K562 (cell line): ENCODE data around the gene RIOX2. TPM values are rescaled to one million over a fixed set of nuclear protein-coding genes. Genes with fewer than 3 reads are reported as not detected.

Source experiments
- ATAC-seq: fragments of 200-7000 bp; cut with Tn5 transposase; 3 replicates; pipeline ENCODE4 v1.9.1; 2020; ENCODE audit warnings: moderate library complexity
- BruUV-seq: library from RNA; stranded (reverse); fragments of 400-500 nt; replicated peaks from 2 replicates; lab custom pipeline; 2021; lab: Mats Ljungman, UMichigan
- CTCF ChIA-PET: fragments of 300-600 bp; formaldehyde crosslinking; extraction: SDS; loops from one replicate; lab custom pipeline; 2021; ENCODE audit warnings: low intra/inter-chr PET ratio; lab: Yijun Ruan, JAX
- POLR2A ChIA-PET: fragments of 300-600, 350-650 bp; sonication (Branson Sonifier 250); formaldehyde crosslinking; extraction: SDS; loops from one replicate; lab custom pipeline; 2021; ENCODE audit warnings: antibody characterized with exemption, inconsistent platforms; lab: Yijun Ruan, JAX
- DNase-seq, 4 experiments: peaks; one replicate each; pipeline versions ENCODE4 v3.0.0 to v3.0.0-alpha.2; 2011 to 2018; ENCODE audit warnings: low spot score in 3 of 4, mixed read lengths in 3 of 4; ENCODE audit errors: extremely low read depth in 1 of 4
- FAIRE-seq: peaks from 2 replicates; lab custom pipeline; 2011; peaks lifted over from hg19 to GRCh38; lab: Jason Lieb, UNC
- H2AFZ ChIP-seq: 2 replicates; pipeline ENCODE4 v1.6.0; 2011; ENCODE audit warnings: low read depth, low read length, control low read depth, inconsistent platforms
- H3K27ac ChIP-seq: fragments of 200-600 bp; 3 replicates; pipeline ENCODE4 v1.8.0; 2011; ENCODE audit warnings: low read depth, mild to moderate bottlenecking, control low read depth, inconsistent platforms, low read length, moderate library complexity, mixed read lengths; ENCODE audit errors: extremely low read depth
- H3K27me3 ChIP-seq, 2 experiments: fragments of 300-600 bp in 1 of 2; 2 replicates in 1 of 2; 3 replicates in 1 of 2; pipeline versions ENCODE4 v1.6.0 to v1.8.0; 2011; ENCODE audit warnings: inconsistent platforms in 2 of 2, low read length in 2 of 2, mild to moderate bottlenecking in 1 of 2, mixed read lengths in 1 of 2, moderate library complexity in 1 of 2; ENCODE audit not compliant: control insufficient read depth in 2 of 2, insufficient read depth in 2 of 2
- H3K36me3 ChIP-seq: fragments of 300-600 bp; 3 replicates; pipeline ENCODE4 v1.8.0; 2011; ENCODE audit warnings: mild to moderate bottlenecking, low read length, inconsistent platforms; ENCODE audit not compliant: control insufficient read depth, insufficient read depth
- H3K4me1 ChIP-seq, 2 experiments: fragments of 200-600 bp in 1 of 2; replicated peaks in 1 of 2; 2 replicates in 1 of 2; 3 replicates in 1 of 2; pipeline versions ENCODE4 v1.5.1 to v1.8.0; 2011; ENCODE audit warnings: inconsistent platforms in 2 of 2, low read length in 2 of 2, mild to moderate bottlenecking in 1 of 2, mixed read lengths in 1 of 2, moderate library complexity in 1 of 2; ENCODE audit not compliant: control insufficient read depth in 2 of 2, insufficient read depth in 2 of 2
- H3K4me2 ChIP-seq: 2 replicates; pipeline ENCODE4 v1.6.1; 2011; ENCODE audit warnings: low read length, control low read depth, inconsistent platforms, mixed read lengths; ENCODE audit not compliant: insufficient read depth
- H3K4me3 ChIP-seq: fragments of 200-600 bp; sonication (generic), shearing (Covaris generic); 2 replicates; pipeline ENCODE4 v1.5.1; 2016; ENCODE audit warnings: control low read depth, inconsistent platforms
- H3K79me2 ChIP-seq: fragments of 200-600 bp; 3 replicates; pipeline ENCODE4 v1.8.0; 2011; ENCODE audit warnings: low read length, inconsistent platforms; ENCODE audit not compliant: control insufficient read depth, insufficient read depth
- H3K9ac ChIP-seq, 2 experiments: 2 replicates each; pipeline versions ENCODE4 v1.6.0 to v1.6.1; 2011; ENCODE audit warnings: low read depth in 2 of 2, low read length in 2 of 2, control low read depth in 1 of 2, inconsistent platforms in 1 of 2, mild to moderate bottlenecking in 1 of 2, mixed read lengths in 1 of 2; ENCODE audit not compliant: insufficient read depth in 1 of 2
- H3K9me1 ChIP-seq: one replicate; pipeline ENCODE4 v1.6.0; 2011; ENCODE audit warnings: inconsistent platforms, mild to moderate bottlenecking, low read length, moderate library complexity; ENCODE audit not compliant: control insufficient read depth, insufficient read depth
- H3K9me3 ChIP-seq: replicated peaks from 2 replicates; pipeline ENCODE4 v1.5.1; 2011; ENCODE audit warnings: low read depth, low read length, inconsistent platforms; ENCODE audit not compliant: control insufficient read depth, insufficient read depth
- H4K20me1 ChIP-seq: replicated peaks from 2 replicates; pipeline ENCODE4 v1.6.1; 2011; ENCODE audit warnings: low read length, inconsistent platforms, mixed read lengths; ENCODE audit not compliant: control insufficient read depth, insufficient read depth
- L3MBTL2 ChIP-seq: fragments of 450-650 bp; IDR thresholded peaks from 2 replicates; pipeline ENCODE4 v1.6.1; 2016; ENCODE audit warnings: mild to moderate bottlenecking, moderate library complexity
- NFE2L1 ChIP-seq: fragments of 450-650 bp; IDR thresholded peaks from 2 replicates; pipeline ENCODE4 v1.6.1; 2016; ENCODE audit warnings: missing genetic modification characterization, low read depth, mild to moderate bottlenecking, missing compliant biosample characterization, moderate library complexity, borderline replicate concordance
- ZNF184 ChIP-seq: sonication (generic); formaldehyde crosslinking; IDR thresholded peaks from 2 replicates; pipeline ENCODE4 v1.5.0; 2020; ENCODE audit warnings: missing genetic modification reagents
- WGBS: fragments of 100-300 bp; shearing (Covaris generic); methylation state at CpG from one replicate; pipeline ENCODE4 v1.1.6; 2016; ENCODE audit warnings: low coverage, mixed read lengths; ENCODE audit not compliant: insufficient coverage; ENCODE audit errors: missing lambda C conversion rate; 5-methylcytosine and 5-hydroxymethylcytosine counted together
- in situ Hi-C: fragments of 300-500 bp; cut with MboI; formaldehyde crosslinking; loops from 4 replicates; pipeline ENCODE4 v1.15.0; 2018; ENCODE audit warnings: inconsistent platforms, mixed read lengths
- intact Hi-C: fragments of 100-400 bp; cut with micrococcal nuclease; formaldehyde crosslinking; loops from 2 replicates; pipeline ENCODE4 v1.14.2; 2022
- polyA plus RNA-seq, 8 experiments: library from polyadenylated mRNA; depleted of rRNA in 4 of 8; stranded (reverse) in 5 of 8; unstranded in 3 of 8; fragments of >200 nt; fragmentation: Nextera tagmentation in 2 of 8; fragmentation: Illumina TruSeq in 1 of 8; extraction: Ambion mirVana in 2 of 8; extraction: Trizol in 1 of 8; gene quantifications; 2 replicates each; pipeline versions ENCODE4 v1.2.1 to v1.2.3, GENCODE V29; 2011 to 2014; ENCODE audit warnings: inconsistent platforms in 1 of 8, missing spikeins in 1 of 8
- total RNA-seq, 7 experiments: library from RNA; depleted of rRNA in 6 of 7; stranded (reverse); fragments of >200 nt in 6 of 7; fragmentation: Illumina TruSeq in 2 of 7; extraction: Trizol in 2 of 7; gene quantifications; 2 replicates each; pipeline versions ENCODE4 v1.2.1 to v1.2.3, GENCODE V29; 2011 to 2021; ENCODE audit warnings: low replicate concordance in 1 of 7
- TF ChIP-seq, protein P1 (sequence below): fragments of 450-650 bp; formaldehyde crosslinking; IDR thresholded peaks from 2 replicates; pipeline ENCODE4 v1.4.0; 2020; ENCODE audit warnings: mild to moderate bottlenecking, mixed read lengths
- TF ChIP-seq, protein P2 (sequence below): fragments of 450-650 bp; IDR thresholded peaks from 2 replicates; pipeline ENCODE4 v1.6.1; 2014; ENCODE audit warnings: low read depth, mild to moderate bottlenecking, moderate library complexity, borderline replicate concordance

Gene RIOX2
- total and polyA plus RNA-seq, 9 of the 15 experiments (the other 6 are each of a cell fraction or from before 2014, with no cell fraction given): 22.2 to 56.0 (median 32.6) TPM

DNA sequence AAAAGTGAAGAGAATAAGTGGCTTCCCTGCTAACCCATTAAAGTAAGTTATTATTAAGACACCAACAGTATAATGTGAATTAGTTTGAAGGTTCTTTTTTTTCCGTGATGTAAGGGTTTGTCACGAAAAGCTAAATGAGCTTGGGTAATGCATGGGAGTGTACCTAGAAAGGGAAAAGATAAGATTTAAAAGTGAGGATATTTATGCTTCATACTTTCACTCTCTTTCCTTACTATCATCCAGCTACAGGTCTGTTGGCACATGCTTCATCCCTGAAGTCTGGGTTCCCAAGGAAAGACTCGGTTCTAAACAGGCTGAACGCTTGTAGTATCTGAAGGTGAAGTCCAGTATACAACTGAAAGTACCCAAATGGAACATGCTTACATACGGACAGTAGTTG, 26.9 kb upstream of the RIOX2 start (continued):
- TF ChIP-seq, protein P1, sequence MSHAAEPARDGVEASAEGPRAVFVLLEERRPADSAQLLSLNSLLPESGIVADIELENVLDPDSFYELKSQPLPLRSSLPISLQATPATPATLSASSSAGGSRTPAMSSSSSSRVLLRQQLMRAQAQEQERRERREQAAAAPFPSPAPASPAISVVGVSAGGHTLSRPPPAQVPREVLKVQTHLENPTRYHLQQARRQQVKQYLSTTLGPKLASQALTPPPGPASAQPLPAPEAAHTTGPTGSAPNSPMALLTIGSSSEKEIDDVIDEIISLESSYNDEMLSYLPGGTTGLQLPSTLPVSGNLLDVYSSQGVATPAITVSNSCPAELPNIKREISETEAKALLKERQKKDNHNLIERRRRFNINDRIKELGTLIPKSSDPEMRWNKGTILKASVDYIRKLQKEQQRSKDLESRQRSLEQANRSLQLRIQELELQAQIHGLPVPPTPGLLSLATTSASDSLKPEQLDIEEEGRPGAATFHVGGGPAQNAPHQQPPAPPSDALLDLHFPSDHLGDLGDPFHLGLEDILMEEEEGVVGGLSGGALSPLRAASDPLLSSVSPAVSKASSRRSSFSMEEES: no peak
- TF ChIP-seq, all 486 proteins: peak for 0

DNA sequence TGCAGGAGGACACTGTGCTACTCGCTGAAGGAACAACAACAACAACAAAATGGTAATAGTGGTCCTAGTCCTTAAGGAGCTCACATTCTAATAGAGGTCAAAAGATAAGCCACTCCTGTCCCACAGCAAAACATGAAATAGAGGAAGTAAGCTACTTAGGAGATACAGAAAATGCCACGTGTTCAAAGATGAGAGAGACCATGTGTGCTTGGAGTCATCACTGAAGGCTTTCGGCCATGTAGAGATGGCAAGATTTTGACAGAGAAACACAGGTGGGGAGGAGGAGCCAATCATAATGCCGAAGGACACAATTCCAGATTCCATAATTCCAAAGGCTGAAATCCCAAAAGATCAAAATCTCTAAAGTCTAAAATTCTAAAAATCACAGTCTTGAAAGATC, 24.8 kb upstream of the RIOX2 start:
- Histone ChIP-seq H3K9ac (no peak overlapping the region), H3K27ac (no peak overlapping the region), H3K27me3 (no peaks in the 10 kb centered on the region), H3K4me2 (no peak overlapping the region), H3K9me1 (no peaks in the 10 kb centered on the region), H3K9me3 (no peaks in the 10 kb centered on the region), H3K79me2 (no peaks in the 10 kb centered on the region), H3K36me3 (no peaks in the 10 kb centered on the region), H3K4me3 (no peak overlapping the region), H4K20me1 (no peaks in the 10 kb centered on the region), H3K4me1 (no peaks in the 10 kb centered on the region), H2AFZ (peak overlapping the region; percentile 68)
- ChIA-PET POLR2A (no interaction called here), CTCF (no interaction called here)
- DNase-seq (peak in 1 of 4 experiments; percentile 3), FAIRE-seq (no peak), ATAC-seq (no peak)
- WGBS: 0% methylated on average over 4 of the region's 4 CpGs
- TF ChIP-seq L3MBTL2 (peak; percentile 37; the same call in 1 of the 2 replicates), ZNF184 (CRISPR knock-in tag) (no peak), NFE2L1 (no peak)
- TF ChIP-seq, protein P2, sequence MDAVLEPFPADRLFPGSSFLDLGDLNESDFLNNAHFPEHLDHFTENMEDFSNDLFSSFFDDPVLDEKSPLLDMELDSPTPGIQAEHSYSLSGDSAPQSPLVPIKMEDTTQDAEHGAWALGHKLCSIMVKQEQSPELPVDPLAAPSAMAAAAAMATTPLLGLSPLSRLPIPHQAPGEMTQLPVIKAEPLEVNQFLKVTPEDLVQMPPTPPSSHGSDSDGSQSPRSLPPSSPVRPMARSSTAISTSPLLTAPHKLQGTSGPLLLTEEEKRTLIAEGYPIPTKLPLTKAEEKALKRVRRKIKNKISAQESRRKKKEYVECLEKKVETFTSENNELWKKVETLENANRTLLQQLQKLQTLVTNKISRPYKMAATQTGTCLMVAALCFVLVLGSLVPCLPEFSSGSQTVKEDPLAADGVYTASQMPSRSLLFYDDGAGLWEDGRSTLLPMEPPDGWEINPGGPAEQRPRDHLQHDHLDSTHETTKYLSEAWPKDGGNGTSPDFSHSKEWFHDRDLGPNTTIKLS: 0 out of 2 replicates have a peak, but pooled peaks have one; percentile 23
- no TSS peak for BruUV-seq
- intact Hi-C loops (no loop called here), in situ Hi-C loops (no loop called here)
